Bladder microvascular endothelial cell (primary cell): Measurements from ENCODE around the gene RPS6KL1. TPM values are rescaled to one million over a fixed set of nuclear protein-coding genes. Genes with fewer than 3 reads are reported as not detected.

ENCODE experiments used
- total RNA-seq: library from RNA; depleted of rRNA; stranded (reverse); fragments of >200 nt; gene quantifications from 2 replicates; pipeline ENCODE4 v1.2.3, GENCODE V29; 2014

RPS6KL1 gene, protein sequence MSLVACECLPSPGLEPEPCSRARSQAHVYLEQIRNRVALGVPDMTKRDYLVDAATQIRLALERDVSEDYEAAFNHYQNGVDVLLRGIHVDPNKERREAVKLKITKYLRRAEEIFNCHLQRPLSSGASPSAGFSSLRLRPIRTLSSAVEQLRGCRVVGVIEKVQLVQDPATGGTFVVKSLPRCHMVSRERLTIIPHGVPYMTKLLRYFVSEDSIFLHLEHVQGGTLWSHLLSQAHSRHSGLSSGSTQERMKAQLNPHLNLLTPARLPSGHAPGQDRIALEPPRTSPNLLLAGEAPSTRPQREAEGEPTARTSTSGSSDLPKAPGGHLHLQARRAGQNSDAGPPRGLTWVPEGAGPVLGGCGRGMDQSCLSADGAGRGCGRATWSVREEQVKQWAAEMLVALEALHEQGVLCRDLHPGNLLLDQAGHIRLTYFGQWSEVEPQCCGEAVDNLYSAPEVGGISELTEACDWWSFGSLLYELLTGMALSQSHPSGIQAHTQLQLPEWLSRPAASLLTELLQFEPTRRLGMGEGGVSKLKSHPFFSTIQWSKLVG
- 7.0 and 15.9 TPM in 2 replicates for total RNA-seq

DNA sequence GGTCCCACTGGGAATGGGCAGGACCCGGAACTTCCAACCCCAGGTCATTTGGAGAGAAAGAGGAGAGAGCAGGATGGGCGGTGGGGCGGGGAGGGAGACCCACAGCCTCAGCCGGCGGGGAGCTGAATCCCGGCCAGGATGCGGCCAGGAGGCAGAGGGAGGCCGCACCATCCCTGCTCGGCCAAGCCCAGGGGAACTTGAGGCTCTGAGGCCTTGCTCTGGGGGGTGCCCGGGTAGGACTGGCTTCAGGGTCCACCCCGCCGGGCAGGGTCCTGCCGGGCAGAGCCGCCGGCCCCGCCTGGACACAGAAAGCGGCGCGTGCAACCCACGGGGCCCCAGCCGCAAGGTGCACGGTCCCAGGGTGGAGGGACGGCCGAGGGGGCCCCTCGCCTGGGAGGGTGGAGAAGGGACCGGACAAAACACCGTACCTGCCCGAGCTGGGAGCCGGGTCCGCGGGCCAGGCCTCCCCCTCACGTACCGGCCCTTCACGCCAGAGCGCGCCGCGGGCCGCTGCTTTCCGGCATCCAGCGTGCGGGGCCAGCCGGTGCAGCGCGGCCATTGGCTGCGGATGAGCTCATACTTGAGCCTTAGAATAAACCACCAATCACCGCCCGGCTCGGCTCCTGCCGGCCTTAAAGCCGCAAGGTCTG lies at the start of gene RPS6KL1:
RPS6KL1 (minus strand) TSS at position 509 of the 650 bp plus-strand sequence. CDS start 1,719 bp downstream, outside the sequence.

DNA sequence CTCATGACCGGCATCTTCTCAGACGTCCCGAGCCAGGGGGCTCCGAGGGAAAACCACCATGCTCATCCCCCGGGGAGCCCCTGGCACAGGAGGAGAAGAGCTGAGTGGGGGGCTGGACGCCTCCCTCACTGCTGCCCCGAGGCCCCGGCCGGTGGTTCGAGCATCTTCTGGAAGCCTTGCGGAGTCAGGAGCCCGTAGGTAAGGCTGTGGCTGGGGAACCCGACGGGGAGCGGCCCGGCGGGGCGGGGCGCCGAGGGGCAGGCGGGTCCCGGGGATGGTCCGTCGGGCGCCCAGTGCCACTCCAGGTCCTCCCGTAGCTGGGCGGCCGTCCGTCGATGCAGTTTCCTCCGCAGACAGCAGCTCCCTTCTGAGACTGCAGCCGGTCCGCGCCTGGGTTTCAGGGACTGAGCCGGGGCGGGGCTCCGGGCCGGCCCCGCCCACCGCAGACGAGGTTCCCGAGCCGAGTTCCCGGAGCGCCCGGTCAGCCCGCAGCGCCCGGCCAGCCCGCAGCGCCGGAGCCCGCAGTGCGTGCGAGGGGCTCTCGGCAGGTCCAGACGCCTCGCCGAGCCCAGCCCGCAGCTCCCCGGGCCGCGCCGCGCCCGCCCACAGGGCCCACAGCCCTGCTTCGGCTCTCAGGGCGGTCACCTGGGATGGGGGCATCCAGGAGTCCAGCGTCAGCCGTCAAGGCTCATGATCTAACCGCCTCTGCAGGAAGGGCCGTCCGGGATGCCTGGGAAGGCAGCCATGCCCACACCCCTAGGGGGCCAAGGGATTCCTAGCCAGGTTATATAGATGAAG lies 32.4 kb upstream of the RPS6KL1 start, which contains the start of gene PGF:
PGF (minus strand) TSS at position 369 of the 798 bp plus-strand sequence; CDS start at position 14, 355 bp downstream.

DNA sequence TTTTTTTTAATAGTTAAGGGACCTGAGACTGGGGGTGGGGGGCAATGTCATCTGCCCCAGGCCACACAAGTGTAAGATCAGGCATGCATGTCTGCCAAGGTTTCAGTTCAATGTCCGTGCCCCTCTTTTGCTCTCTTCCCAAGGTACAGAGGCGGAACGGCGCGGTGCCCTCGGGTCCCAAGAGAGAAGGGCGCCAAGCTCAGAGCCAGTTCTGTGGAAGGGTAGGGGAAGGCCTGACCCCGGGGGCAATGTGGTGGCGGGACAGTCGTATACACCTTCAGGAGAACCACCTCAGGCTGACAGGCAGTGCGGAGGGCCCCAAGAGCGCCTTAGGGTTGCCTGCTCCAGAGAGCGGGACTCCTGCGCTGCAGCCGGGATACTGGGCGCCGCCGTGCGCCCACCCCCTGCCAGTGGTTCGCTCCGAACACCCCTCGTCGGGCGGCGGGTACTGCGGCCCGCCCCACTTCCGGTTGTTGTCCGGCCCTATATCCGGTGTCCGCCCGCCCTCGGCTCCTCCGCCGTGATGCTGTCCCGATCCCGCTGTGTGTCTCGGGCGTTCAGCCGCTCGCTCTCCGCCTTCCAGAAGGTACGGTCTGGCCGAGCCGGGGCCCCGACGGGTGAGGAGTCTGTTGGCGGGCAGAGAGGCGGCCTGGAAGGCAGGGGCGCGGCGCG lies 41.5 kb downstream of the RPS6KL1 start, which contains the start of gene DLST:
DLST (plus strand) TSS at position 486 of the 672 bp plus-strand sequence; CDS start at position 524, 38 bp downstream.

GRCh38 chr14:74875941-74876913 lies 46.8 kb downstream of the RPS6KL1 start, which contains the start of gene PROX2:
TSS of gene PROX2 (minus strand) at chr14:74876145. CDS start at chr14:74863834, 12,311 bp downstream.

Other genes with a start within 250 kb of the RPS6KL1 start
- gene AREL1, start 210.2 kb downstream of the RPS6KL1 start, total RNA-seq: 19.1 and 44.4 TPM in 2 replicates
- gene FCF1, start 210.1 kb downstream of the RPS6KL1 start, total RNA-seq: 12.8 and 33.0 TPM in 2 replicates
- gene YLPM1, start 159.9 kb downstream of the RPS6KL1 start, total RNA-seq: 19.1 and 66.7 TPM in 2 replicates
- not detected in 2 replicates for gene PROX2, start 47.1 kb downstream of the RPS6KL1 start, total RNA-seq
- gene DLST, start 41.3 kb downstream of the RPS6KL1 start, total RNA-seq: 46.1 and 73.6 TPM in 2 replicates
- 121 and 214 TPM in 2 replicates for gene PGF, start 32.3 kb upstream of the RPS6KL1 start, total RNA-seq
- gene EIF2B2, start 79.7 kb upstream of the RPS6KL1 start, total RNA-seq: 87.8 and 126 TPM in 2 replicates
- 6.8 and 18.4 TPM in 2 replicates for gene MLH3, start 128.2 kb upstream of the RPS6KL1 start, total RNA-seq
- 8.7 and 13.7 TPM in 2 replicates for gene ACYP1, start 140.8 kb upstream of the RPS6KL1 start, total RNA-seq
- 0.49 and 0.63 TPM in 2 replicates for gene ZC2HC1C, start 146.4 kb upstream of the RPS6KL1 start, total RNA-seq
- 31.2 and 65.6 TPM in 2 replicates for gene NEK9, start 203.8 kb upstream of the RPS6KL1 start, total RNA-seq